Embryonic facial prominence (tissue), 1 donor: ENCODE measurements around the gene CHCHD3.
"Not testable (repeated sequence)": the region's sequence is repeated elsewhere in the genome, so short reads cannot be mapped to it uniquely, and the experiment has no call there.

Source experiments
- DNase-seq: peaks from one replicate; pipeline ENCODE4 v3.0.0-alpha.2; 2016; ENCODE audit errors: extremely low spot score

Gene CHCHD3

GRCh38 chr7:133044722-133045473 is 37.0 kb downstream of the CHCHD3 start:
- DNase-seq: no peak

GRCh38 chr7:133040674-133041073 is 41.2 kb downstream of the CHCHD3 start:
- no peak for DNase-seq

- no peak for DNase-seq
Measured at GRCh38 chr7:133040178-133040577, 41.7 kb downstream of the CHCHD3 start.

GRCh38 chr7:133039614-133040013 is 42.3 kb downstream of the CHCHD3 start:
- DNase-seq: no peak

- no peak for DNase-seq
Measured at GRCh38 chr7:133036289-133036688, 45.6 kb downstream of the CHCHD3 start.

GRCh38 chr7:133035240-133035639 is 46.6 kb downstream of the CHCHD3 start:
- not testable (repeated sequence) for DNase-seq

- DNase-seq: no peak
Measured at GRCh38 chr7:133030346-133030745, 51.5 kb downstream of the CHCHD3 start.

GRCh38 chr7:133029463-133029862 is 52.4 kb downstream of the CHCHD3 start:
- DNase-seq: no peak

- DNase-seq: no peak
Measured at GRCh38 chr7:133027397-133027796, 54.5 kb downstream of the CHCHD3 start.

- DNase-seq: no peak
Measured at GRCh38 chr7:133026210-133026859, 55.6 kb downstream of the CHCHD3 start.

- DNase-seq: no peak
Measured at GRCh38 chr7:133025056-133025455, 56.8 kb downstream of the CHCHD3 start.

GRCh38 chr7:133024596-133024995 is 57.3 kb downstream of the CHCHD3 start:
- DNase-seq: no peak

- no peak for DNase-seq
Measured at GRCh38 chr7:133023370-133024071, 58.4 kb downstream of the CHCHD3 start.

- DNase-seq: no peak
Measured at GRCh38 chr7:133022661-133023060, 59.2 kb downstream of the CHCHD3 start.

- DNase-seq: no peak
Measured at GRCh38 chr7:133021196-133021595, 60.7 kb downstream of the CHCHD3 start.

- no peak for DNase-seq
Measured at GRCh38 chr7:133020496-133020895, 61.4 kb downstream of the CHCHD3 start.

- no peak for DNase-seq
Measured at GRCh38 chr7:133019590-133019989, 62.3 kb downstream of the CHCHD3 start.

- no peak for DNase-seq
Measured at GRCh38 chr7:133016604-133017003, 65.3 kb downstream of the CHCHD3 start.

GRCh38 chr7:133015888-133016287 is 66.0 kb downstream of the CHCHD3 start:
- DNase-seq: no peak

- DNase-seq: no peak
Measured at GRCh38 chr7:133011746-133012145, 70.1 kb downstream of the CHCHD3 start.

- no peak for DNase-seq
Measured at GRCh38 chr7:133009426-133010252, 72.3 kb downstream of the CHCHD3 start.

- DNase-seq: no peak
Measured at GRCh38 chr7:133007961-133008360, 73.9 kb downstream of the CHCHD3 start.
